IPS-18c (cell line): Measurements from ENCODE around the gene AK2.
"Not testable (repeated sequence)": the region's sequence is repeated elsewhere in the genome, so short reads cannot be mapped to it uniquely, and the experiment has no call there.

Source experiments
- H3K4me3 ChIP-seq: 2 replicates; pipeline ENCODE4 v1.7.0; 2013; ENCODE audit warnings: low read depth, mild to moderate bottlenecking, low read length, moderate library complexity; ENCODE audit not compliant: insufficient read depth
- H3K9me3 ChIP-seq: one replicate; pipeline ENCODE4 v1.6.1; 2013; ENCODE audit warnings: mild to moderate bottlenecking, low read length, moderate library complexity; ENCODE audit not compliant: control insufficient read depth, insufficient read depth

AK2 gene

DNA sequence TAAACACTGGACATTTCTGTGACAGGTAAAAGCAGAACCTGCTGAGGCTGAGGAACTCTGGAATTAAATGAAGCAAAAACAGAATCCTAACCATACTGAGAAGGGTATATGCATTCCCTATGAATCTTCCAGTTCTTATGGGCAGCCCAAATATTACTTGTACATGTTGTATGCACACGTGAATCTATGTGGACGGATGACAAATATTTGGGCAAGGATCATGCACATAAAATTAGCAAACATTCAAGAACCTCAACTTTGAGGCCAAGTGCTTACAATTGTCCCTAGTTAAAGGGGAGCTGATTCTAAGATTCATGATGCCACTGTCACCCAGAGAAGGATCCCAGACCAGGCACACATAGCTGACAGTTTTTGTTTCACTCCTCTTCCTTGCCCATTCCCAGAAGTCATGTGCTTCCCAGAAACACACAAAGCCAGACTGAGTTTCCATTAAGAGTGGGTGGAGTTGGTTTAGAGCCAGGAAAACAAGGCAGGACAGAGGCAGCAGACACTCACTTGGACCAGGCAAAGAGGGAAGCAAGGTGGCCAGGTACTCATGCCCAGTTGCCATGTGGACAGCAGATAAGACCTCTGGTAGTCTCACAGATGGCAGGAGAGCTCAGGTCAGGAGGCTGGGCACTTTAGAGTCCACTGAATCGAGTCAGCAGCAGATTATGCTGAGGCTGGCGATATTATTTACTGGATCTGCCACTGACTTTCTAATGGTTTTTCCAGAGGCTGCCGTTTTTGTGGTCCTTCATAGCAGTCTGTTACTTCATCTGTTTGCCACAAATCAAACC, 25.6 kb downstream of the AK2 start:
- no peak overlapping the region for H3K4me3 ChIP-seq
- peaks cover 3% of the 10 kb centered on the region for H3K9me3 ChIP-seq

DNA sequence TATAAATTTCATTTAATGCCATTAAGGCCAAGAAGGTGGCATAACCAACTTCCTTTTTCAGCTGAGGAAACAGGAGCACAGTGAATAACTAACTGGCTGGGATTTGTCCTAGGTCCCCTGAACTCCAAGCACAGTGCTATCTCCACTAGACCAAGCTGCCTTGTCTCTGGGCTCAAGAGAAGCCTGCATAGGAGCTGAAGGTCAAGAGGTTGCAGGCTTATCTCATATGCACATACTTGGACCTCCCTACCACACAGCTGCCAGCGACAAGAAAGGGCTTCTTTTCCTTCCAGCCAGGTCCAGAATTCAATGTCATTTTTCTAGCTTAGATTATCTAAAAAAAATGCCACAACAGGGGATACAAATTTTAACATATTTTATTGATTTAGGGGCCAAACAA, 27.1 kb downstream of the AK2 start:
- Histone ChIP-seq H3K4me3 (no peak overlapping the region), H3K9me3 (peaks cover 3% of the 10 kb centered on the region)

DNA sequence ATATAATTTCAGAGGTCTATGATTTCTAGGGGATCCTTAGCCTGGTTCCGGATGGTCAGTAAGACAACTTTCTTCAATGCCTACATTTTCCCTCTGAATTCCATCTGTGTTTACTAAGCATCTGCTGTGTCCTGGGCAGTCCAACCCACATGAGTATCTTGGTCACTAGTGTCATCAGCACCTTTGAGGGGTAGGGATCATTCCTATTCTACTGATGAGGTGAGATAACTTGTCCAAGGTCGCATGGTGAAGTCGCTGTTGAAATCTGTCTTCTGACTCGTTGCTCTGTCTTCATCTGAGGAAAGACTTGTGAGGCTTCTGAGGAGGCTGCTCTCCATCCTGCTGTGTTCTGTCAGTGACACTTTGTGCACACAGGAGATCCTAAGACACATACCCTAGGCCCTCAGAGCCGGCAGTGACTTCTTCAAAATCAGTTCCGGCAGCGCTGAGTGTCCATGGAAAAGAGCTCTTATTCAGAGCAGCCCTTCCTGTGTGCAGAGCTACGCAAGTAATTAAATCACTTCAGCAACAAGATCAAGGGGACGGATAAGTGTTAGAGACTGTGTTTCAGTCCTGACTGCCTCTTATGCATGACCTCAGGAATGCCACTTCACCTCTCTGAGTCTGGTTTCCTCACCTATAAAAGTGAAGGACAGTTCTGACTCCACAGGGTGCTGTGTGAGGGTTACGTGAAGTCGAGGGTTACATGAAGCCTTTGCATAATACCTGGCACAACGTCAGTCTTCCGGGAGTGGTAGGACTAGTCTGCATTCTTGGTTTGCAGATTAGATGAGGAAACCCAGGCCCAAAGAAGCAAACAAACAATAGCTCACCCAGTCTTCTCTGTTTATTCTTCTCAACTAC, 28.4 kb downstream of the AK2 start:
- no peak overlapping the region for H3K4me3 ChIP-seq
- no peaks in the 10 kb centered on the region for H3K9me3 ChIP-seq

DNA sequence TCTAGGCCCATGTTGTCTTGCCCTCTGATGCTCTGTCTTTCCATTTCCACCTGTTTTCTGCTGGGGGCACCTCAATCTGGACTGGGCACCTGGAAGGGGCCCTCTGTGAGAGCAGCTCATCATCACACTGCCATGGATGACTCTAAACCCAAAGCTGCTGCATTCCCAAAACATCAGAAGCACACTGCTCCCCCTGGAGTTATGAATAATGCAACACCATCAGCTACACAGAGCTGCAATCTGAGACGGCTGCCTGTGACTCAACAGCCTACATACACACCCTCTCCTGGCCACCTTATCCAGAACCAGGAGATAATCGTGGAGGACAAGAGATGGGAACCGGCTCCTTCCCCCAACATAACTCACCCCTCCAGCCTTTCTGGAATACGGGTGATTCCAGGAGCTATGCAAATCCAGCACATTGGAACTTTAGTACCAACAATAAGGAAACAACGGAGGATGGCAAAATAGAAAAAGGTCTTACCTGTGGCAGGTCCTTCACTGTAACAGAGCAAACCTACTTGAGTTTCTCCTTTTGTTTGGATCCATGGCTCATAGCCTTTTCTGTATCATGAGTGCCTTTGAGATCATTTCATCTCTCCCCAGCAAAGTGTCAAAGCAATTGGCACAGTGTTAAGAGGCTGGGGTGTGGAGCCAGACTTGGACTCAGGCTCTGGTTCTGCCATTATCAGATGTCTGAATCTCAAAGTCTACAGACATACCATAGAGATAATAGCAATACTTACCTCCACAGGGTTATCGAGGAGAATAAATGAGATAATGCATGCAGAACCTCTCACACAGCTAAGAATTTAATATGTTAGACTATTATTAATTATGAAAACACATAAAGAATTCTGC, 29.3 kb downstream of the AK2 start:
- no peaks in the 10 kb centered on the region for H3K9me3 ChIP-seq
- no peak overlapping the region for H3K4me3 ChIP-seq

DNA sequence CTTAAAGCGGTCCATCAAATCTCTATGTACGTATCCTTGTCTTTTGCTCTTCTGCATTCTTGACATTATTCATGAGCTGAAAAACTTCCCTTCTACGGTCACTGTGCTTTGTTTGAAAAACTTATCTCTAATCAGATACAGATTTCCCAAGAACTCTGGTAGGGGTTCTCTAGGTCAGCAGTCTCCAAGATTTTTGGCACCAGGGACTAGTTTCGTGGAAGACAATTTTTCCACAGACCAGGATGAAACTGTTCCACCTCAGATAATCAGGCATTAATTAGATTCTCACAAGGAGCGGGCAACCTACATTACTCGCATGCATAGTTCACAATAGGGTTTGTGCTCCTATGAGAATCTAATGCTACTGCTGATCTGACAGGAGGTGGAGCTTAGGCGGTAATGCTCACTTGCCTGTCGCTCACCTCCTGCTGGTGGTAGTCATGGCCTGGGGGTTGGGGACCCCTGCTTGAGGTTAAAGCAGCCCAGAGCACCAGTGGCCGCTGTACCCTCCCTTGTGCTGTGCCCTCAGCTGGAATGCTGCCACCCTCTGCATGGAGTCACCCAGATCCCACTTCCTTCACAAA, 30.8 kb downstream of the AK2 start:
- H3K9me3 ChIP-seq = no peaks in the 10 kb centered on the region
- no peak overlapping the region for H3K4me3 ChIP-seq

DNA sequence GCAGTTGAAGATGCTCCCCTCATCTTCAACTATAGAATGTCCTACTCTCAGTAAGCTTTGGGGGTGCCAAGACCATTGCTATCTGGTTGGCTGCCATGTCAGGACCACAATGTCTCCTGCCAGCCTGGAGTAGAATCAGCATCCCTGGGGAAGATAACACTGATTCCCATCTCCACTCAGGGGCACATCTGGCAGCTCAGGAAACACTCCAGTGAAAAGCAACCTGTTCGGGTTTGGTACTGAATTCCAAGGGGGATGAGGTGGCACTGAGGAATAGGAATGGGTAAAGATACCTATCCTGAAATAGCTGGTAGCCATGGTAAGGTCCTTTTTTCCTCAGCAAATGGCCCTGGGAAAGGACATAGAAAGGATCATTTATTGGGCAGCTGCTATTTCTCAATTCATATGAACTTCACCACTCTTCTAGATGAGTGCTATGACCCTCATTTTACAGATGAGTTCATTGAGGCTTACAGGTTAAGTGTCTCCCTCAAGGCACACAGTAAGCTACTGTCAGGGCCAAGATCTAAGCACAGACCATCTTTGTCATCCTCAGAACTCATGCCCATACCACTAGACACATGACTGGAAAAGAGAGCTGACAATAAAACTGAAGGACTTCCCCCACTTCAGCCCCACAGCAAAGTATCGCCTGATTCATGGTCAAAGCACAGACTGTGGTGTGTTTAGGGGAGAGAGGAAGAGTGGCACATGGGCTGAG, 31.4 kb downstream of the AK2 start:
- Histone ChIP-seq H3K9me3 (no peaks in the 10 kb centered on the region), H3K4me3 (no peak overlapping the region)

DNA sequence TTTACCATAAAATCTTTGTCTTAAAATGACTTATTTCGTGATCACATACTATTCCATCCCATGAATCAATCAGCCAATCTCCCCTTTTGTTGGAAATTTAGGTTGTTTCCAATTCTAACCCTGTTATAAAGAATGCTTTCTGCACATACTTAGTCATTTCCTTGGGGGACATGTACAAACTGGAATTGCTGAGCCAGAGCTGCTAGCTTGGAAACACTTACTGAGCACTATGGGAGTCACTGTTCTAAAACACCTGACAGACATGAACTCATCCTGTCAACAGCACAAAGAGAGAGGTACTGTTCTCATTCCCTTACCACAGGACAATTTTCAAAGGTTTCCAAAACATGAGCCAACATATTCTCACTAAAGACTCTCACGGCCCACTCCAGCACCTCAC, 32.1 kb downstream of the AK2 start:
- Histone ChIP-seq H3K9me3 (no peaks in the 10 kb centered on the region), H3K4me3 (no peak overlapping the region)

DNA sequence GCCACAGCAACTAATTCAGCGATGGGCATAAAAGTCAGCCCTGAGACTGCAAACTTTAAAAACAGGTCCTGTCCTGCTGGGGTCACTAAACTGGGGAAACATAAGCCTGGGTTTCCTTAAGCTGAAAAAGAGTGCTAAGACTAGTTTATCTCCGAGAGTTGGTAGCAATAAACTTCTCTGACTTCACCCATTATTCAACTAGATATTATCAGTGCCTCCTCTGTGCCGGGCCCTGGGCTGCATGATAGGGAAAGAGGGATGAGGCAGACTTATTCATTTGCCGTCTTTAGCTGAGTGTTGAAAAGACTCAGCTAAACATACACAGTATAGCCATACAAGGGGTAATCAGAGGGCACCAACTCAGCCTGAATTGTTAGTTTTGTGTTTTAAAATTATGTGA, 33.0 kb downstream of the AK2 start:
- no peaks in the 10 kb centered on the region for H3K9me3 ChIP-seq
- no peak overlapping the region for H3K4me3 ChIP-seq

DNA sequence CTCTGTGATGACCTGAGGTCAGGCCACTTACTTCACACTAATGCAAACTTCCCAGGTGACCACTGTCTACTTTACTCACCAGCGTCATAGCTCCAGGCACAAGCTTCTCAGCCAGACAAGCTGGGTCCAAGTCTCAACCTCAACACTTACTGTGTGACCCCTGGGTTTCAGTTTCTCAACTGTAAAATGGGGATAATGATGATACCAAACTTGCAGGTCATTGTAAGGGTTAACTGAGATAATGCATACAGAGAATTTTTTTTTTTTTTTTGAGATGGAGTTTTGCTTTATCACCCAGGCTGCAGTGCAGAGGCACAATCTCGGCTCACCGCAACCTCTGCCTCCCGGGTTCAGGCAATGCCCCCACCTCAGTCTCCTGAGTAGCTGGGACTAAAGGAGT, 34.7 kb downstream of the AK2 start:
- H3K4me3 ChIP-seq = no peak overlapping the region

DNA sequence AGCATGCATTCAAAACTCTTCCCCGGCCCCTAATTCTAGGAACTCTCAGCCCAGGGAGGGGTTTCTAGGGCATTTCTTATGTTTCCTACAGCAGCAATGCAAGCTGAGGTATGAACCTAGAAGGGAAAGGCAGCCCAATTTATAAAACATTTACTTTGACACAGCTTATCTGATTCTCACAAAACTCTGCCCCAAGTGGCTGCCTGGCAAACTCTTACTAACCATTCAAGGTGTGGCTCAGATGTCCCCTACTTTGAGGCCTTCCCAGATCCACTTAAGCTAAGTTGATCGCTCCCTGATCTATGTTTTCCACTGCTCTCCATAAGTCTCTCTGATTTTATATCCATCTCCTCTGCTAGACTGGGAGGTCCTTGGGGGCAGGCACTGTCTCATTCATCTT, 35.4 kb downstream of the AK2 start:
- H3K9me3 ChIP-seq = peaks cover 2% of the 10 kb centered on the region
- no peak overlapping the region for H3K4me3 ChIP-seq

More for the DNA sequence above, 34.7 kb downstream of the AK2 start:
- no peaks in the 10 kb centered on the region for H3K9me3 ChIP-seq

DNA sequence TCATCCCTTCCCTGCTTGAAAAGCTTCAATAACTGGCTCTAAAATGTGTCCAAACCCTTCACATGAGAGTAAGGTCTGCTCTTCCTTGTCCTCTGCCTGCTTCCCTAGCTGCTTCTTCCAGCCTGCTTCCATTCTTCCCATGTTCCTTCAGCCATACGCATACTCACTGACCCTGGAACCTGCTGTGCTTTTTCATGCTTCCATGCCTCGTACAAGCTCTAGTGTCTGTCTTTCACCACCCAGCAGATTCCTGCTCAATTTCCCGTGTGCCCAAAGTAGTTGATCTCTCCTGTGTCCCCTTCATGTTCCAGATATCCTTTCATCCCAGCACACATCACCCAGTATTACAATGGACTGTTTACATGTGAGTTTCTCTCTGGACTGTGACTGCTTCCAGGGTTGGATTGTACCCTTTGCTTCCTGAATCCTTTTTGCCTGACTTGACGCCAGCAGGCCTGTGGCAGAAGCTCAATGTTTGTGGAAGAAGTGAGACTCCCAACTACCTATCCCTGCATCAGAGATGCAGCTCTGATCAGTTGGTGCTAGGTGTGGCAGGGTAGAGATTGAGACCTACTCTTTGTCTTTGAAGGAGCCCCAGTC, 36.2 kb downstream of the AK2 start:
- peaks cover 2% of the 10 kb centered on the region for H3K9me3 ChIP-seq
- H3K4me3 ChIP-seq = no peak overlapping the region; the same call in 1 of the 2 replicates

DNA sequence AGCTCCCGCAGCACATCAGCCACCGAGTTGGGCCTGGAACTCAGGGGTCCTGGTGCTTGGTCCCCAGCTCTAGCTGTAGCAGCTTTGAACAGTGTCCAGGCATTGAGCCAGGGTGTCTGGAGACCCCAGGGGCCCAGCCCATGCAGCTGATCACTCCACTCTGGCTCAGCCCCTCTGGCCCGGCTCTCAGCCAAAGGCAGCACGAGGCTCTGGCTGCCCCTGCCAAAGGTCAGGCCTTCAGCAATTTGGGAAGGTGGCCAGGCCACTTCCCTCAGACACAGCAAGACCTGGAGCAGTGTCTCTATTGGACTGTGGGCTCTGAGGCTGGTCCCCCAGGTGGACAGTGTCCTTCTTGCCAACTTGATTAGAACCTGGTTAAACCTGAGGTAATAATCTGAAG, 37.7 kb downstream of the AK2 start:
- no peak overlapping the region for H3K4me3 ChIP-seq
- peaks cover 2% of the 10 kb centered on the region for H3K9me3 ChIP-seq

DNA sequence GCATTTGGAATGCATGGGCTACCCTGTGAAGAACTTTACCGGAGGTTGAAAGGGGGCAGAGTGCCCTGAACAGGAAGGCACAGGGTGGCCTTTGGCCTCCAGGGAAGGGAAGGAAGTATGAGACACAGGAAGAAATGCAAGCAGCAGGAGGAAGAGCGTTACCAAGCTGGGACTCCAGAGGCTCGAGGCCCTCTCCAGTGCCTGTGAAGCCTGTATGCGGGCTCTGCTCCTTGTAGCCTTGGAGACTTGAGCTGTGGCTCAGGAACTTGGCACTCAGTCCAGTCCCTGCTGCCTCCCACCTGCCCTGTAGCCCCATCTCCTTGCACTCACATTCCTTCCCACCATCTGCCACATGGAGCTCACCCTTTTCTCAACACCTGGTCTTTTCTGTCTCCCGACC, 38.6 kb downstream of the AK2 start:
- Histone ChIP-seq H3K4me3 (no peak overlapping the region), H3K9me3 (peaks cover 2% of the 10 kb centered on the region)

DNA sequence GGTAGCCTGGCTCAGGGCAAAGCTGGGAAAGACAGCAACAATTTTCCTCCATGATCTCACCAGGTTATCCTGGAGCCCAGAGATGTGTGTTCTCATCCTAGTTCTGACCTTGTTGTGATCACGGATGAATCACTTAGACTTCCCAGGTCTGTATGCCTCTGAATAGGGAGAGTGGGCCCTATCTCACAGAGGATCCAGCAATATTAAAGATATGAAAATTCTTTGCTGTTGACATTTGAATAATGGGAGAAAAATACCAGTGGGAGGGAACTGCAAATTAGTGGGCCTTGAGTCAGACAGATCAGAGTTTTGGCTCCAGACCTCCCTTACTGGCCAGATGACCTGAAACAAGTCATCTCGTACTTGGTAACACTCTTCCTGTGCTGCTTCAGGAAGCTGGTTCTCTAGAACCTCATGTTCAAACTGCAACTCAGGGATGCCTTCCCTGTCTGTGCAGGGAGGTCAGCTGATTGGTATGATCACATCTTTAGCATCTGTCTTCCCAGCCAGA, 39.2 kb downstream of the AK2 start:
- H3K4me3 ChIP-seq = no peak overlapping the region
- peaks cover 2% of the 10 kb centered on the region for H3K9me3 ChIP-seq

DNA sequence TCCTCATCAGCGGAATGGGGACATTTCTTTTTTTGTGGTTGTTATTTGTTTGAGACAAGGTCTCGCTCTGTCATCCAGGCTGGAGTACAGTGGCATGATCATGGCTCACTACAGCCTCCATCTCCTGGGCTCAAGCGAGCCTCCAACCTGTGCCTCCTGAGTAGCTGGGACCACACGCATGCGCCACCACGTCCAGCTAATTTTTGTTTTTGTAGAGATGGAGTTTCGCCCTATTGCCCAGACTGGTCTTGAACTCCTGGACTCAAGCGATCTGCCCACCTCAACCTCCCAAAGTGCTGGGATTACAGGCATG, 43.4 kb downstream of the AK2 start:
- H3K9me3 ChIP-seq, H3K4me3 ChIP-seq: not testable (repeated sequence)
